OCI-LY7 (cell line): ENCODE data around the gene SYNJ1. TPM values are rescaled to one million over a fixed set of nuclear protein-coding genes. Genes with fewer than 3 reads are reported as not detected.

Source experiments
- BruUV-seq: library from RNA; stranded (reverse); fragments of 400-500 nt; replicated peaks from 2 replicates; lab custom pipeline; 2021; lab: Mats Ljungman, UMichigan
- CTCF ChIA-PET: fragments of 300-600 bp; sonication (Branson Sonifier 250); formaldehyde crosslinking; loops from one replicate; lab custom pipeline; 2022; ENCODE audit warnings: antibody characterized with exemption; ENCODE audit not compliant: unreplicated experiment; lab: Charles Lee
- POLR2A ChIA-PET: fragments of 300-600 bp; sonication (Branson Sonifier 250); formaldehyde crosslinking; loops from one replicate; lab custom pipeline; 2022; ENCODE audit warnings: antibody characterized with exemption; lab: Charles Lee
- DNase-seq: peaks from one replicate; pipeline ENCODE4 v3.0.0-alpha.2; 2015; ENCODE audit warnings: low spot score
- H2AFZ ChIP-seq: fragments of 200-600 bp; sonication (generic), shearing (Covaris generic); 2 replicates; pipeline ENCODE4 v1.6.1; 2014; ENCODE audit warnings: mild to moderate bottlenecking, antibody characterized with exemption, low read length, moderate library complexity
- H3K27ac ChIP-seq: fragments of 200-600 bp; sonication (generic); 2 replicates; pipeline ENCODE4 v1.5.1; 2014; ENCODE audit warnings: mixed run types, low read depth, mild to moderate bottlenecking, moderate library complexity, low read length, inconsistent platforms; ENCODE audit not compliant: poor library complexity, severe bottlenecking
- H3K36me3 ChIP-seq: fragments of 200-600 bp; sonication (generic); 2 replicates; pipeline ENCODE4 v1.6.1; 2014; ENCODE audit warnings: mild to moderate bottlenecking, antibody characterized with exemption, low read length, moderate library complexity, mixed read lengths; ENCODE audit not compliant: insufficient read depth
- H3K4me1 ChIP-seq: fragments of 200-600 bp; sonication (generic); 2 replicates; pipeline ENCODE4 v1.5.1; 2014; ENCODE audit warnings: mild to moderate bottlenecking, low read length; ENCODE audit not compliant: insufficient read depth, poor library complexity, severe bottlenecking
- H3K4me2 ChIP-seq: fragments of 200-600 bp; sonication (generic); 2 replicates; pipeline ENCODE4 v1.6.1; 2014; ENCODE audit warnings: mild to moderate bottlenecking, low read length
- H3K4me3 ChIP-seq: fragments of 200-600 bp; sonication (generic); 2 replicates; pipeline ENCODE4 v1.5.1; 2014; ENCODE audit warnings: mild to moderate bottlenecking, low read depth, low read length; ENCODE audit not compliant: poor library complexity, severe bottlenecking
- H3K79me2 ChIP-seq: fragments of 200-600 bp; sonication (generic); 2 replicates; pipeline ENCODE4 v1.6.1; 2016; ENCODE audit warnings: low read depth, mild to moderate bottlenecking, low read length, moderate library complexity, mixed read lengths; ENCODE audit not compliant: insufficient read depth
- H3K9me2 ChIP-seq: fragments of 200-600 bp; sonication (generic); 2 replicates; pipeline ENCODE4 v1.6.1; 2016; ENCODE audit warnings: mild to moderate bottlenecking, low read length, mixed read lengths; ENCODE audit not compliant: insufficient read depth
- H3K9me3 ChIP-seq: fragments of 200-600 bp; sonication (generic); 2 replicates; pipeline ENCODE4 v1.6.1; 2014; ENCODE audit warnings: mild to moderate bottlenecking, mixed run types, low read length, mixed read lengths
- H4K20me1 ChIP-seq: fragments of 200-600 bp; sonication (generic); 2 replicates; pipeline ENCODE4 v1.6.1; 2014; ENCODE audit warnings: mild to moderate bottlenecking, antibody characterized with exemption, low read length, moderate library complexity, mixed read lengths; ENCODE audit not compliant: insufficient read depth
- CTCF ChIP-seq: fragments of 200-600 bp; sonication (generic); conservative IDR thresholded peaks from 2 replicates; pipeline ENCODE4 v1.5.1; 2014; ENCODE audit warnings: mild to moderate bottlenecking, antibody characterized with exemption, low read length, moderate library complexity, mixed read lengths
- EZH2phosphoT487 ChIP-seq: fragments of 200-600 bp; sonication (generic); IDR thresholded peaks from 2 replicates; pipeline ENCODE4 v1.6.1; 2018; ENCODE audit warnings: low read depth, borderline replicate concordance, mild to moderate bottlenecking, mixed run types, antibody characterized with exemption, low read length, moderate library complexity, mixed read lengths
- intact Hi-C: fragments of 100-400 bp; cut with micrococcal nuclease; formaldehyde crosslinking; loops from one replicate; pipeline ENCODE4 v1.10.0; 2022; ENCODE audit not compliant: unreplicated experiment
- total RNA-seq, 2 experiments: library from RNA; depleted of rRNA in 1 of 2; stranded (reverse); fragments of >200 nt in 1 of 2; shearing (Covaris generic) in 1 of 2; gene quantifications; 2 replicates each; pipeline ENCODE4 v1.2.3, GENCODE V29; 2014 to 2022

SYNJ1 gene
- total RNA-seq, 2 experiments from 2014 or later: 3.8 to 8.0 TPM

GRCh38 chr21:32690085-32690484, 37.7 kb downstream of the SYNJ1 start:
- Histone ChIP-seq H2AFZ (no peak overlapping the region), H3K36me3 (peaks cover 12% of the 10 kb centered on the region; the same call in 1 of the 2 replicates), H3K79me2 (no peaks in the 10 kb centered on the region), H3K9me3 (no peaks in the 10 kb centered on the region), H3K4me1 (no peaks in the 10 kb centered on the region), H4K20me1 (no peaks in the 10 kb centered on the region), H3K9me2 (no peaks in the 10 kb centered on the region), H3K4me2 (no peak overlapping the region), H3K27ac (no peak overlapping the region), H3K4me3 (no peak overlapping the region)
- DNase-seq: no peak
- POLR2A ChIA-PET: interaction anchor here (1.0 kb wide), 1 partner anchor 35 kb away, joined by 3 read pairs; no protein-coding TSS in a partner anchor
- CTCF ChIA-PET: no interaction called here
- intact Hi-C loops: no loop called here
- BruUV-seq: no TSS peak
- TF ChIP-seq EZH2phosphoT487 (no peak), CTCF (no peak)

- Histone ChIP-seq H3K4me3 (no peak overlapping the region), H3K4me1 (no peaks in the 10 kb centered on the region), H3K36me3 (peaks cover 12% of the 10 kb centered on the region; the same call in 1 of the 2 replicates), H3K4me2 (no peak overlapping the region), H3K9me2 (no peaks in the 10 kb centered on the region), H3K9me3 (no peaks in the 10 kb centered on the region), H2AFZ (no peak overlapping the region), H3K27ac (no peak overlapping the region), H3K79me2 (no peaks in the 10 kb centered on the region), H4K20me1 (no peaks in the 10 kb centered on the region)
- TF ChIP-seq EZH2phosphoT487 (no peak), CTCF (peak; percentile 69)
- CTCF ChIA-PET: no interaction called here
- peak; percentile 11 for DNase-seq
- intact Hi-C loops: no loop called here
- no TSS peak for BruUV-seq
- POLR2A ChIA-PET: interaction anchor here (0.9 kb wide), 1 partner anchor 70 kb away, joined by 3 read pairs; no protein-coding TSS in a partner anchor
Measured at GRCh38 chr21:32687643-32688345, 40.0 kb downstream of the SYNJ1 start.
